Measurements from ENCODE around the gene AKAIN1.

DNA sequence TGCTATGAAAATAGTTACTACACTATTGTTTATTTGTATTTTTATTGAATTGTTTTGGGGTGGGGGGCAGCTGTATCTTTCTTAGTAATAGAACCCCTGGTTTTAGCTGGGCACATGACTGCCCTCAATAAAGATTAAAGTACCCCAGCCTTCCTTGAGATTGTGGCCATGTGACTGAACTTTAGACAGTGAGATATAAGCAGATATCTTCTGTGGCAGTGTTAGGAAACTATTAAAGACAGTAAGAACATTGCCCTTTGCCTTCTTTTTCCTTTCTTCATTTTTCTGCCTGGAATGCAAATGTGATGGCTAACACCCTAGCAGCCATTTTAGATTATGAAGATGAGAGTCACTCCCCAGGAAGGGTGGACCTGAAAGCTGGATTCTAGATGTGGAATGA lies 47.9 kb upstream of the AKAIN1 start:
- TF ChIP-seq, protein P1, sequence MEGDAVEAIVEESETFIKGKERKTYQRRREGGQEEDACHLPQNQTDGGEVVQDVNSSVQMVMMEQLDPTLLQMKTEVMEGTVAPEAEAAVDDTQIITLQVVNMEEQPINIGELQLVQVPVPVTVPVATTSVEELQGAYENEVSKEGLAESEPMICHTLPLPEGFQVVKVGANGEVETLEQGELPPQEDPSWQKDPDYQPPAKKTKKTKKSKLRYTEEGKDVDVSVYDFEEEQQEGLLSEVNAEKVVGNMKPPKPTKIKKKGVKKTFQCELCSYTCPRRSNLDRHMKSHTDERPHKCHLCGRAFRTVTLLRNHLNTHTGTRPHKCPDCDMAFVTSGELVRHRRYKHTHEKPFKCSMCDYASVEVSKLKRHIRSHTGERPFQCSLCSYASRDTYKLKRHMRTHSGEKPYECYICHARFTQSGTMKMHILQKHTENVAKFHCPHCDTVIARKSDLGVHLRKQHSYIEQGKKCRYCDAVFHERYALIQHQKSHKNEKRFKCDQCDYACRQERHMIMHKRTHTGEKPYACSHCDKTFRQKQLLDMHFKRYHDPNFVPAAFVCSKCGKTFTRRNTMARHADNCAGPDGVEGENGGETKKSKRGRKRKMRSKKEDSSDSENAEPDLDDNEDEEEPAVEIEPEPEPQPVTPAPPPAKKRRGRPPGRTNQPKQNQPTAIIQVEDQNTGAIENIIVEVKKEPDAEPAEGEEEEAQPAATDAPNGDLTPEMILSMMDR (IDR thresholded peaks at IDR 0.05; ENCODE audit: low read length): no peak
- TF ChIP-seq EZH2 (optimal IDR thresholded peaks at IDR 0.05; ENCODE audit: low read depth, low read length): no peak
